Kidney (tissue), 14 donors: ENCODE measurements around the gene ATAD5. TPM values are rescaled to one million over a fixed set of nuclear protein-coding genes. Genes with fewer than 3 reads are reported as not detected.

Source experiments
- DNase-seq, 5 donors: peaks; one replicate each; pipeline ENCODE4 v3.0.0-alpha.2; 2013 to 2020
- FAIRE-seq: peaks from 2 replicates; lab custom pipeline; 2012; peaks lifted over from hg19 to GRCh38; lab: Jason Lieb, UNC
- H3K27ac ChIP-seq, 2 donors: one replicate each; pipeline ENCODE4 v1.7.0; 2013; ENCODE audit warnings: low read depth in 2 of 2, low read length in 2 of 2, inconsistent platforms in 1 of 2
- H3K27me3 ChIP-seq: one replicate; pipeline ENCODE4 v1.7.1; 2013; ENCODE audit warnings: low read length, inconsistent platforms; ENCODE audit not compliant: control insufficient read depth, insufficient read depth
- H3K36me3 ChIP-seq, 3 donors: one replicate each; pipeline versions ENCODE4 v1.7.0 to v1.7.1; 2013; ENCODE audit warnings: low read length in 3 of 3, control low read depth in 1 of 3, inconsistent platforms in 1 of 3; ENCODE audit not compliant: insufficient read depth in 3 of 3, control insufficient read depth in 2 of 3
- H3K4me1 ChIP-seq, 3 donors: one replicate each; pipeline versions ENCODE4 v1.7.0 to v1.7.1; 2013; ENCODE audit warnings: low read length in 3 of 3, inconsistent platforms in 1 of 3, low read depth in 1 of 3; ENCODE audit not compliant: control insufficient read depth in 2 of 3, insufficient read depth in 2 of 3
- H3K4me3 ChIP-seq, 3 donors: one replicate each; pipeline versions ENCODE4 v1.7.0 to v1.8.1; 2013; ENCODE audit warnings: low read length in 3 of 3, control low read depth in 1 of 3, inconsistent platforms in 1 of 3
- H3K9ac ChIP-seq, 3 donors: one replicate each; pipeline versions ENCODE4 v1.7.0 to v1.7.1; 2013; ENCODE audit warnings: low read length in 3 of 3, control low read depth in 1 of 3, inconsistent platforms in 1 of 3
- H3K9me3 ChIP-seq, 3 donors: one replicate each; pipeline versions ENCODE4 v1.7.0 to v1.7.1; 2013; ENCODE audit warnings: low read length in 3 of 3, control low read depth in 1 of 3, inconsistent platforms in 1 of 3; ENCODE audit not compliant: control insufficient read depth in 2 of 3, insufficient read depth in 1 of 3
- intact Hi-C: fragments of 100-400 bp; cut with DNase I; formaldehyde crosslinking; loops from one replicate; pipeline ENCODE4 v1.11.1; 2022
- polyA plus RNA-seq: library from polyadenylated mRNA; stranded (reverse); fragments of 350-450 nt; fragmentation: Illumina TruSeq; extraction: RNeasy Lipid Tissue Mini Kit (QIAGEN cat#74804); gene quantifications from one replicate; pipeline ENCODE4 v1.2.3, GENCODE V29; 2014; ENCODE audit warnings: low read depth, low replicate concordance; ENCODE audit not compliant: insufficient read depth
- total RNA-seq: library from RNA; stranded (reverse); fragmentation: NEBNext Ultra II Directional; extraction: Animal tissue kit (Norgen Biotek cat#: 25700); gene quantifications from one replicate; pipeline ENCODE4 v1.2.1, GENCODE V29; 2021
- TF ChIP-seq, protein P1 (sequence below): IDR thresholded peaks from 3 replicates; pipeline ENCODE4 v1.5.1; 2012; ENCODE audit warnings: mild to moderate bottlenecking, moderate library complexity, borderline replicate concordance; ENCODE audit not compliant: insufficient read depth; ENCODE audit errors: extremely low read depth
- donor health status: control.
- donor health status: control.
- donor health status: control.
- donor health status: control.
- donor health status: control.
- donor health status: DM: yes; HTN: yes; CAD: no.
- donor health status: Normal renal cell carcinoma (clear cell type).

The ATAD5 gene
- total and polyA plus RNA-seq, 2 donors from 2014 or later, result 0.19 to 1.7 TPM

DNA sequence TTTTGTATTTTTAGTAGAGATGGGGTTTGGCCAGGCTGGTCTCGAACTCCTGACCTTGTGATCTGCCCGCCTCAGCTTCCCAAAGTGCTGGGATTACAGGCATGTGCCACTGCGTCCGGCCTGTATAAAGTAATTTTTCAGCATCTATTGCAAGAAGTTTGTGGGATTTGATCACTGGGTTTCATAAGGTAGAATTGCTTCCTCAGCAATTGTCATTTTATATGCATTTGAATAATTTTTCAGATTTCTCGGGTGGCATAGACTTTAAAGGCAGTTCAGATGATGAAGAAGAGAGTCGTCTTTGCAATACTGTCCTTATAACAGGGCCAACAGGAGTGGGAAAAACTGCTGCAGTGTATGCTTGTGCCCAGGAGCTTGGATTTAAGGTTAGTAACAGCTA is 37.2 kb downstream of the ATAD5 start:
- Histone ChIP-seq H3K4me3 (no peak overlapping the region), H3K9me3 (no peaks in the 10 kb centered on the region), H3K27me3 (no peaks in the 10 kb centered on the region), H3K36me3 (peaks cover 0 to 2% (median 0%) of the 10 kb centered on the region in 3 donors), H3K27ac (no peak overlapping the region), H3K4me1 (no peaks in the 10 kb centered on the region), H3K9ac (no peak overlapping the region)
- no peak for DNase-seq
- intact Hi-C loops, result no loop called here
- TF ChIP-seq, protein P1, sequence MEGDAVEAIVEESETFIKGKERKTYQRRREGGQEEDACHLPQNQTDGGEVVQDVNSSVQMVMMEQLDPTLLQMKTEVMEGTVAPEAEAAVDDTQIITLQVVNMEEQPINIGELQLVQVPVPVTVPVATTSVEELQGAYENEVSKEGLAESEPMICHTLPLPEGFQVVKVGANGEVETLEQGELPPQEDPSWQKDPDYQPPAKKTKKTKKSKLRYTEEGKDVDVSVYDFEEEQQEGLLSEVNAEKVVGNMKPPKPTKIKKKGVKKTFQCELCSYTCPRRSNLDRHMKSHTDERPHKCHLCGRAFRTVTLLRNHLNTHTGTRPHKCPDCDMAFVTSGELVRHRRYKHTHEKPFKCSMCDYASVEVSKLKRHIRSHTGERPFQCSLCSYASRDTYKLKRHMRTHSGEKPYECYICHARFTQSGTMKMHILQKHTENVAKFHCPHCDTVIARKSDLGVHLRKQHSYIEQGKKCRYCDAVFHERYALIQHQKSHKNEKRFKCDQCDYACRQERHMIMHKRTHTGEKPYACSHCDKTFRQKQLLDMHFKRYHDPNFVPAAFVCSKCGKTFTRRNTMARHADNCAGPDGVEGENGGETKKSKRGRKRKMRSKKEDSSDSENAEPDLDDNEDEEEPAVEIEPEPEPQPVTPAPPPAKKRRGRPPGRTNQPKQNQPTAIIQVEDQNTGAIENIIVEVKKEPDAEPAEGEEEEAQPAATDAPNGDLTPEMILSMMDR, result no peak
- FAIRE-seq, result no peak

DNA sequence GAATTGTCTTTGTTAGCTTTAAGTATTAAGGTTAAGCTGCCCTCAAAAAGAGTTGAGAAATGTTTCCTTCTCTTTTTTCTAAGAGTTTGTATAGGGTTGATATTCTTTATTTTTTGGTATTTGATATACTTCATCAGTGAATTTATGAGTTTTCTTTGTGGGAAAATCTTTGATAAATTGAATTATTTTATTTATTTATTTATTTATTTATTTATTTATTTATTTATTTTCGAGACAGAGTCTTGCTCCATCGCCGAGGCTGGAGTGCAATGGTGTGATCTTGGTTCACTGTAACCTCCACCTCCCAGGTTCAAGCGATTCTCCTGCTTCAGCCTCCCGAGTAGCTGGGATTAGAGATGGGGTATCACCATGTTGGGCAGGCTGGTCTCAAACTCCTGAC is 54.4 kb downstream of the ATAD5 start:
- no peak for FAIRE-seq
- intact Hi-C loops, result no loop called here
- Histone ChIP-seq H3K27ac (no peak overlapping the region), H3K9me3 (no peaks in the 10 kb centered on the region), H3K36me3 (no peaks in the 10 kb centered on the region), H3K9ac (no peak overlapping the region), H3K4me1 (no peaks in the 10 kb centered on the region), H3K4me3 (no peak overlapping the region), H3K27me3 (no peaks in the 10 kb centered on the region)
- DNase-seq, result no peak
- TF ChIP-seq, protein P1, result no peak

- Histone ChIP-seq H3K4me3 (no peak overlapping the region), H3K27me3 (no peaks in the 10 kb centered on the region), H3K9me3 (no peaks in the 10 kb centered on the region), H3K4me1 (no peaks in the 10 kb centered on the region), H3K36me3 (peaks cover 0 to 5% (median 2%) of the 10 kb centered on the region in 3 donors), H3K27ac (no peak overlapping the region), H3K9ac (no peak overlapping the region)
- intact Hi-C loops, result no loop called here
- no peak for DNase-seq
- no peak for FAIRE-seq
- TF ChIP-seq, protein P1, result no peak
Observed at GRCh38 chr17:30894236-30894635, 62.5 kb downstream of the ATAD5 start.

GRCh38 chr17:30897311-30897710 is 65.5 kb downstream of the ATAD5 start:
- no peak overlapping the region for H3K9ac ChIP-seq
- H3K4me1 ChIP-seq, result no peaks in the 10 kb centered on the region
- DNase-seq, result no peak
- no peak for FAIRE-seq
- H3K4me3 ChIP-seq, result no peak overlapping the region
- TF ChIP-seq, protein P1, result no peak
- intact Hi-C loops, result no loop called here
- H3K36me3 ChIP-seq, result peaks cover 3 to 8% (median 7%) of the 10 kb centered on the region in 3 donors
- no peaks in the 10 kb centered on the region for H3K9me3 ChIP-seq
- no peaks in the 10 kb centered on the region for H3K27me3 ChIP-seq
- H3K27ac ChIP-seq, result no peak overlapping the region
